IPS-18a (cell line): Measurements from ENCODE around the gene RBFOX1.

Experiments
- H3K27ac ChIP-seq: one replicate; pipeline ENCODE4 v1.5.1; 2013; ENCODE audit warnings: low read length
- H3K27me3 ChIP-seq: one replicate; pipeline ENCODE4 v1.6.1; 2013; ENCODE audit warnings: mild to moderate bottlenecking, low read length; ENCODE audit not compliant: control insufficient read depth, insufficient read depth
- H3K36me3 ChIP-seq: one replicate; pipeline ENCODE4 v1.6.1; 2013; ENCODE audit warnings: low read depth, low read length; ENCODE audit not compliant: control insufficient read depth
- H3K4me1 ChIP-seq: one replicate; pipeline ENCODE4 v1.6.1; 2013; ENCODE audit warnings: low read depth, low read length; ENCODE audit not compliant: control insufficient read depth
- H3K4me3 ChIP-seq: one replicate; pipeline ENCODE4 v1.5.1; 2013; ENCODE audit warnings: low read length
- H3K9ac ChIP-seq: one replicate; pipeline ENCODE4 v1.6.1; 2013; ENCODE audit warnings: mild to moderate bottlenecking, low read length, moderate library complexity
- H3K9me3 ChIP-seq: one replicate; pipeline ENCODE4 v1.6.1; 2013; ENCODE audit warnings: low read depth, low read length; ENCODE audit not compliant: control insufficient read depth

RBFOX1 gene

DNA sequence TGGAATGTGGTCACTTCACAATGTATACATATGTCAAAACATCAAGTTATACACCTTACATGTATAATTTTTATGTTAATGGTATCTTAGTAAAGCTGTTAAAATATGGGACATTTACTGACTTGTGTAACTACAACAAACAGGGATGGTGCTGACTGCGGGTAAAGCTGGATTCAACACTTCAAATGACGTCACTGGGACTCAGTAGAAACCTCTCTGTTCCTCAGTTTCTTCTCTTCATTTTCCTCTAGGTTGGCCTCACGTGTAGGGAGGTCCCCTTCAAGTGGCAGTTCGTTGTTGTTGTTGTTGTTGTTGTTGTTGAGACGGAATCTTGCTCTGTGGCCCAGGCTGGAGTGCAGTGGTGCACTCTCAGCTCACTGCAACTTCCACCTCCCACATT is 182.9 kb downstream of the RBFOX1 start:
- H3K27ac ChIP-seq = no peak overlapping the region
- H3K27me3 ChIP-seq = no peaks in the 10 kb centered on the region
- H3K4me1 ChIP-seq = peaks cover 5% of the 10 kb centered on the region
- H3K9me3 ChIP-seq = no peaks in the 10 kb centered on the region
- H3K4me3 ChIP-seq = no peak overlapping the region
- H3K9ac ChIP-seq = no peak overlapping the region
- no peaks in the 10 kb centered on the region for H3K36me3 ChIP-seq

DNA sequence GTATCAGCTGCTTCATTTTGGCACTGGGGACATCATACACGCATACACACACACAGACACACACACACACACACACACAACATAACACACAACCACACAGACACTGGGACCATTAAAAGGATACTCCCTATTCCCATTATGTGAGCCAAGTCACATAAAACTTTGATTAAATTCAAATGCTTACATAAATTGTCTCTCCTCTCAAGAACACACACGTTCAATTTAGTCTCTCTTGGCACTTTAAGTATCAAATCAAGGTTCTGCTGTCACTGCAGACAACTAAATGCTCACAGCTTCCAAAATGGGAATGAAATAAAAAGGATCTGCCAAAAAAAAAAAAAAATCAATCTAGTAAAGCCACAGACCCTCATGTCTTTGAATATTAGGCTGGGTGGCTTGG is 184.9 kb downstream of the RBFOX1 start:
- Histone ChIP-seq H3K4me1 (no peaks in the 10 kb centered on the region), H3K27me3 (no peaks in the 10 kb centered on the region), H3K4me3 (no peak overlapping the region), H3K9me3 (no peaks in the 10 kb centered on the region), H3K9ac (no peak overlapping the region), H3K27ac (no peak overlapping the region), H3K36me3 (no peaks in the 10 kb centered on the region)

DNA sequence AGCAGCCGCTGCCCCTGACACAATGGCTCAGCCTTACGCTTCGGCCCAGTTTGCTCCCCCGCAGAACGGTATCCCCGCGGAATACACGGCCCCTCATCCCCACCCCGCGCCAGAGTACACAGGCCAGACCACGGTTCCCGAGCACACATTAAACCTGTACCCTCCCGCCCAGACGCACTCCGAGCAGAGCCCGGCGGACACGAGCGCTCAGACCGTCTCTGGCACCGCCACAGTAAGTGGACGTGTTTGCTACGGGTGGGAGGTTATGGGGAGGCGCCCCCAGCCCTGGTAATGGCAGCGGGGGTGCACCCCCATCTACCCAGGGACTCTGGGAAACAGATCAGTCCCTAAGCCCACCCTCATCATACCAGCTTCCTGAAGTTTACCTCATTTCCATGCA is 185.5 kb downstream of the RBFOX1 start:
- Histone ChIP-seq H3K27me3 (no peaks in the 10 kb centered on the region), H3K4me3 (no peak overlapping the region), H3K4me1 (no peaks in the 10 kb centered on the region), H3K36me3 (no peaks in the 10 kb centered on the region), H3K9me3 (no peaks in the 10 kb centered on the region), H3K27ac (no peak overlapping the region), H3K9ac (no peak overlapping the region)

DNA sequence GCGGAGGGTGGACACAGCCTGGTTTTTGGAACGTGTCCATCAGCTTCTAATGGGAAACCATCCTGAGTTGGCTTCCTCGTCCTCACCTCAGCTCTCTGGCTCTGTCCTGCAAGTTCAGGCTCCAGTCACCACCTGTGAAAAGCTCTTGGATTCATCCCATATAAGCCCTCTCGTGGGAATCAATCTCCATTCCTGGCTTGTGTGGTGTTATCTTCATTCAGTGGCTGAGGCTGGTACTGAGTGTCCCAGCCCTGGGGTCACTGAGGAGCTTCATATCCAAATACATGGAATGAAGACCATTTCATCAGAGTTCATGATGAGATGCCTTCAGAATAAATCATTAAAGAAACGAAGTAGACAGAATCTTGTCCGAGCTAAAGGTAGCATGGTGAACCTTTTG is 189.2 kb downstream of the RBFOX1 start:
- no peaks in the 10 kb centered on the region for H3K9me3 ChIP-seq
- H3K27ac ChIP-seq = no peak overlapping the region
- H3K4me1 ChIP-seq = no peaks in the 10 kb centered on the region
- H3K9ac ChIP-seq = no peak overlapping the region
- H3K4me3 ChIP-seq = no peak overlapping the region
- H3K27me3 ChIP-seq = no peaks in the 10 kb centered on the region
- H3K36me3 ChIP-seq = no peaks in the 10 kb centered on the region

DNA sequence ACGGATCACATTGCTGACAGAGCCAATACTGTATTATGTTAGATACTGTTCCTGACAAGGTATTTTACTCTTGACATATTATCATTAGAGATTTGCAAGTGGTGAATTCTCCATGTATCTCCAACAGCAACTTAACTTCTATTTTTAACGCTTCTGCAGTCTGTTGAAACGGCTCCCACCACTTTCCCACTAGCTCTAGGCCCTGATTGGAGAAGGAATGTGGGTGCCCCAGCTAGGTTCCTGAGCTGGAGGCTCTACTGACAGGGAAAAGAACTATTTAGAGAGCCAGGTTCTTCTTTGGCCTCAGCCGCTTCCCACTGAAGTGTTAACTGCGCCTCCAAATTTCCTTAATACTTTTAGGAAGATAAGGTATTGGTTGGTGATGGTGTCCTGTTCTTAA is 191.8 kb downstream of the RBFOX1 start:
- Histone ChIP-seq H3K4me3 (no peak overlapping the region), H3K27ac (no peak overlapping the region), H3K9me3 (no peaks in the 10 kb centered on the region), H3K4me1 (no peaks in the 10 kb centered on the region), H3K36me3 (no peaks in the 10 kb centered on the region), H3K9ac (no peak overlapping the region), H3K27me3 (no peaks in the 10 kb centered on the region)

DNA sequence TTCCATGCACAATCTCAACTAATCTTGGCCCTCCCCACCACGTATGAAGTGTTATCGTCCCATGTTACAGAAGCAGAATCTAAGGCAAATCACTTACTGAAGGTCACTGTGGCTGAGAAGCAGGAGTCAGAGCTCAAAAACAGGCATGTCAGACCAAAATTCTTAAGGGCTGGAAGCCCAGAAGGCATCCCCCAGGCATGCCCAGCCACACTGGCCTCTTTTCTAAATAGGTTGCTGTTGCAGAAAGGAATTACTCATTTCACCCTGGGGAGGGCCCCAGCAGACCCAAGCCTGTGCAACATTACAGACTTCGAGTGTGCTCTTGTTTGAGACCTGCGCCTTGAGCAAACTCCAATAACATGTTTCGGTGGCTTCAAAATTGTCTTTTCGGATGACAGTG is 194.1 kb downstream of the RBFOX1 start:
- Histone ChIP-seq H3K27ac (no peak overlapping the region), H3K9ac (no peak overlapping the region), H3K36me3 (no peaks in the 10 kb centered on the region), H3K4me3 (no peak overlapping the region), H3K9me3 (no peaks in the 10 kb centered on the region), H3K27me3 (no peaks in the 10 kb centered on the region), H3K4me1 (no peaks in the 10 kb centered on the region)

DNA sequence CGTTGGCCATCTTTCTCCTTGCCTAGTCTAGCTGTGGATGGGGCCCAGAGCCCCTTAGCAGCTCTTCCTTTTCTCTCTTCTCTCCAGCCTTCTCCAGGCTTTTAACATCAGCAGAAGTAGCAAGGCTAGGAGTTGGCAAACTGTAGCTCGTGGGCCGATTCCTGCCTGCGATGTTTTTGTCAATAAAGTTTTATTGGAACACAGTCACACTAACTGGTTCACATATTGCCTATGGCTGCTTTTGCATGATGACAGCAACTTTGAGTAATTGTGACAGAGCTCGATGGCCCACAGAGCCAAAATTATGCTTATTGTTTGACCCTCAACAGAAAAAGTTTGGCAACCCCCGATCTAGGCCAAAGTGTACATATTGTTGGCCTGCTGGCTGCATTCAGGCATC is 199.9 kb downstream of the RBFOX1 start:
- no peak overlapping the region for H3K27ac ChIP-seq
- H3K9ac ChIP-seq = no peak overlapping the region
- no peaks in the 10 kb centered on the region for H3K4me1 ChIP-seq
- no peak overlapping the region for H3K4me3 ChIP-seq
- no peaks in the 10 kb centered on the region for H3K27me3 ChIP-seq
- no peaks in the 10 kb centered on the region for H3K36me3 ChIP-seq
- no peaks in the 10 kb centered on the region for H3K9me3 ChIP-seq

DNA sequence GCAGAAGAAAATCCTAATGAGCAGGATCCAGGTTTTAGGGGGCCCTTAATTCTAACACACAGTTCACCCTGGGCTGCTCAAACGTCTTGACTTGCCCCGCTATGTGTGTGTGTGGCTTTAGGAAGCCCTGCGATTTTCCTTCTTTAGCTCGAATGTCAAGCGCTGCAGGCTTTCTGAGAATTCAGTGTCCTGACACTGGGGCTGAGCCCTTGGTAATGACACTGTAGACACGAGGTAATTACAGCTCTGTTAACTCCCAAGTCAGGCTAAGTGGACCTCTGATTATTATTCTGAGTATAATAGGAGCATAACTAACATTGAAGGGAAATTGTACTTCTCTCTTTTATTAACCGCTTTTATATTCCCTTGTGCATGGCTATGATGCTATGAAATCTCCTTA is 202.1 kb downstream of the RBFOX1 start:
- H3K4me3 ChIP-seq = no peak overlapping the region
- H3K27me3 ChIP-seq = no peaks in the 10 kb centered on the region
- H3K4me1 ChIP-seq = no peaks in the 10 kb centered on the region
- H3K36me3 ChIP-seq = no peaks in the 10 kb centered on the region
- no peak overlapping the region for H3K9ac ChIP-seq
- H3K27ac ChIP-seq = no peak overlapping the region
- H3K9me3 ChIP-seq = no peaks in the 10 kb centered on the region

DNA sequence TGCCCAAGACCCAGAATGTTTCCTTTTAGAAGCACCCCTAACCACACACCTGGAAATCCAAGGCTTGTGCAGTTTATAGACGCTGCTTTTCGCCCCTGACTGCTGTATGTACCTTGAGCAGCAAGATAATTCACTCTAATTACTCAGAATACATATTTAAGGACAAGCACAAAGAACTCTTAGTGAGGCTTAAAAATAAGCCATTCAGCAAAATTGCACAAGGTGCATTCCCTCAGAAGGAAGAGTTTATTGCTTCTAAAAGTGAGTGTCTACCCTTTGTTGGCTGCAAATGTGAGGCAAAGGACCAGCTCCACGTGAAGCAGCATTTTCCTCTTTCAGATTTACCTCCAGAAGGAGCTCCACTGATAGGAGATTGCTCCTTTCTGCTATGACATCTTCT is 208.4 kb downstream of the RBFOX1 start:
- H3K4me3 ChIP-seq = no peak overlapping the region
- no peaks in the 10 kb centered on the region for H3K36me3 ChIP-seq
- no peaks in the 10 kb centered on the region for H3K9me3 ChIP-seq
- no peak overlapping the region for H3K9ac ChIP-seq
- H3K4me1 ChIP-seq = peaks cover 5% of the 10 kb centered on the region
- no peak overlapping the region for H3K27ac ChIP-seq
- H3K27me3 ChIP-seq = no peaks in the 10 kb centered on the region

DNA sequence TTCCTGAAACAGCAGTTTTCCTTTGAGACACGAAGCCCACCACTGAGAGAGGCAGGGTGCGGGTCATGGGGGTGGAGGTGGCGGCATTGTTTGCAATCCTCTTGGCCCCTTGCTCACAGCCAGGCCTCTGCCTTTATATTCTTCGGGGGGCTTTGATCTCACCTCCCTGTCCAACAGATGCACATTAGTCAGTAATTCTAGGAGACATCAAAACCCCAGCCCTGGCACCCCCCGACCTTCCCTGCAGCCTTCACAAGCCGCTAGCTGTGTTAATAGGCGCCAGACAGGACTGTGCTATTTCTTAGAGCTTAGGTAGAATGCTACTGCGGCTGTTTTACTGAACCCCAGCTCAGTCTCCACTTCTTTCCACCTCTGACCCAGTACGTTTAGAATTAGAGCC is 212.6 kb downstream of the RBFOX1 start:
- no peaks in the 10 kb centered on the region for H3K27me3 ChIP-seq
- peaks cover 5% of the 10 kb centered on the region for H3K4me1 ChIP-seq
- H3K9me3 ChIP-seq = no peaks in the 10 kb centered on the region
- H3K9ac ChIP-seq = no peak overlapping the region
- no peak overlapping the region for H3K27ac ChIP-seq
- H3K36me3 ChIP-seq = no peaks in the 10 kb centered on the region
- H3K4me3 ChIP-seq = no peak overlapping the region

DNA sequence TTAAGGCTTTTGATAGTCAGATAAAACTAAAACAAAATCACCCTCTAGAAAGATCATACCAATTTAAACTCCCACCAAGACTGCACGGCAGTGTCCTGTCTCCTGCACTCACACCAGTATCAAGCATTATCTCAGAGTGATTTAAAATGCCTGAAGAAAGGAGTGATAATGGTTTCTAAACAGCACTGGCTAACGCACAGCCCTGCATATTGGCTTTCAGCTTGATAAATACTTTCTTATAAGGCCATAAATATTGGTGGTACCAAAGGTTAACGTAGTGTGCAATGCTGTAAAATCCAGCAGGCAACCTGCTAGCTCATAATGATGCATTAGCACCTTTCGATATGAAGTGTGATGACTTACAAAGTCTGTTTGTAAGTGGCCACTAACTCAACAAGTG is 214.3 kb downstream of the RBFOX1 start:
- Histone ChIP-seq H3K4me3 (no peak overlapping the region), H3K27me3 (no peaks in the 10 kb centered on the region), H3K36me3 (no peaks in the 10 kb centered on the region), H3K9me3 (no peaks in the 10 kb centered on the region), H3K4me1 (peaks cover 5% of the 10 kb centered on the region), H3K9ac (no peak overlapping the region), H3K27ac (no peak overlapping the region)

DNA sequence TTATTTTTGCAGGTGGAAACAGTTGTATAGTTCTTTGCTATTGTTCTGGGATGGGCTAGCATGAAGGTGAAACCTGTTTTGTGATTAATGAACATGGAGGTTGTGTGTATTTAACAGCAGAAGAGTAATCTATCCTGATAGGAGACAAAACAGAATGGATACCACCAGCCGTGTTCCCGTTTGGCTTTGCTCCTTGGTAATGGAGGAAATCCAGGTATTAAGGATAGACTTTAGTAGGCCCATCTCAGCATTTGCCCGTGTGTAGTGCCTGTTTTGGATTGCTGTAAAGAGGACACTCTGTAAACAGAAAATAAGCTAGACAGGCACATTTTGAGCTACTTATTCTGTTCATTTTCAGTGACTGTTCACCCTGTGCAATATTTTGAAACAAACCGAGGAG is 215.1 kb downstream of the RBFOX1 start:
- Histone ChIP-seq H3K36me3 (no peaks in the 10 kb centered on the region), H3K4me1 (peaks cover 5% of the 10 kb centered on the region), H3K27ac (no peak overlapping the region), H3K9ac (no peak overlapping the region), H3K4me3 (no peak overlapping the region), H3K27me3 (no peaks in the 10 kb centered on the region), H3K9me3 (no peaks in the 10 kb centered on the region)
